SKM-1 (cell line): ENCODE measurements around the gene PTPRN2.
"Not testable (repeated sequence)": the region's sequence is repeated elsewhere in the genome, so short reads cannot be mapped to it uniquely, and the experiment has no call there.

Experiments used
- DNase-seq: peaks from one replicate; lab custom pipeline; 2025; ENCODE audit not compliant: unreplicated experiment; lab: John Stamatoyannopoulos, UW

The PTPRN2 gene

GRCh38 chr7:158050441-158050977, 537.1 kb downstream of the PTPRN2 start:
- DNase-seq: no peak

- no peak for DNase-seq
Measured at GRCh38 chr7:158049271-158049670, 538.4 kb downstream of the PTPRN2 start.

GRCh38 chr7:158048569-158048968, 539.1 kb downstream of the PTPRN2 start:
- no peak for DNase-seq

GRCh38 chr7:158047391-158048059, 540.1 kb downstream of the PTPRN2 start:
- DNase-seq: no peak

- DNase-seq: not testable (repeated sequence)
Measured at GRCh38 chr7:158046246-158046645, 541.4 kb downstream of the PTPRN2 start.

GRCh38 chr7:158044482-158044823, 543.2 kb downstream of the PTPRN2 start:
- DNase-seq: no peak

- DNase-seq: no peak
Measured at GRCh38 chr7:158043551-158044481, 543.8 kb downstream of the PTPRN2 start.

- DNase-seq: no peak
Measured at GRCh38 chr7:158042156-158042880, 545.3 kb downstream of the PTPRN2 start.

GRCh38 chr7:158040199-158040598, 547.4 kb downstream of the PTPRN2 start:
- no peak for DNase-seq

- no peak for DNase-seq
Measured at GRCh38 chr7:158039270-158039669, 548.4 kb downstream of the PTPRN2 start.

- no peak for DNase-seq
Measured at GRCh38 chr7:158037211-158037610, 550.4 kb downstream of the PTPRN2 start.

GRCh38 chr7:158035343-158035742, 552.3 kb downstream of the PTPRN2 start:
- DNase-seq: no peak

GRCh38 chr7:158034571-158034970, 553.1 kb downstream of the PTPRN2 start:
- DNase-seq: no peak

GRCh38 chr7:158033925-158034324, 553.7 kb downstream of the PTPRN2 start:
- not testable (repeated sequence) for DNase-seq

- no peak for DNase-seq
Measured at GRCh38 chr7:158033196-158033595, 554.4 kb downstream of the PTPRN2 start.

GRCh38 chr7:158032561-158033115, 555.0 kb downstream of the PTPRN2 start:
- DNase-seq: no peak

GRCh38 chr7:158031867-158032308, 555.7 kb downstream of the PTPRN2 start:
- DNase-seq: no peak

GRCh38 chr7:158030566-158030965, 557.1 kb downstream of the PTPRN2 start:
- DNase-seq: no peak

GRCh38 chr7:158030071-158030470, 557.6 kb downstream of the PTPRN2 start:
- no peak for DNase-seq

- no peak for DNase-seq
Measured at GRCh38 chr7:158029509-158029908, 558.1 kb downstream of the PTPRN2 start.

GRCh38 chr7:158028971-158029370, 558.7 kb downstream of the PTPRN2 start:
- DNase-seq: no peak
